GM19397 (cell line): Measurements from ENCODE around the gene TEX48.
A peak's percentile ranks its signal among the peaks of the same experiment; 100 is the strongest.

ENCODE experiments used
- ATAC-seq: cut with Tn5 transposase; IDR thresholded peaks from one replicate; pipeline ENCODE4 v1.9.1; 2021; ENCODE audit warnings: mild to moderate bottlenecking, moderate library complexity; ENCODE audit not compliant: unreplicated experiment

TEX48 gene

DNA sequence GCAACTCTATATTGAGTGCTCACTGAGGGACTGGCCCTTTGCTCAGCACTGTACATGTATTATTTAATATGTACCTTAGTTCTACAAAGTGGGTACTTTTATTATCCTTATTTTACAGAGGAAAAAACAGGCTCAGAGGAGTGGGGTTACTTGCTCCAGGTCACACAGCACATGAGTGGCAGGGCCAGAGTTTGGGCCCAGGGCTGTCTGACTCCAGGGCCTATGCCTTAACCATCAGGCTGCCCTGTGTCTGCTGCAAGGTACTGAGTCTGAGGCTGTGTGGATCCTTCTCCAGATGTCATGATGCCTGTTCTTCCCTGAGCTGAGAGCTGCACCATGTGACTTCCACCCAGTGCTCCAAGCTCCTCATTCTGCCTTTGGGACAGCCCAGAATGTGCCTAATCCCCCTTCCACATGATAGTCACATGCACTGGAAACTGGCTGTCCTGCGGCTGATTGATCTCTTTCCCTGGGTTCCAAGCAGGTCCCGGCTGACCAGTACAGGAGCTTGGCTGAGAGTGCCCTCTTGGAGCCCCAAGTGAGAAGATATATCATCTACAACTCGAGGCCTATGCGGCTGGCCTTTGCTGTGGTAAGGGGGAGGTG lies 55.5 kb downstream of the TEX48 start:
- ATAC-seq = no peak

- no peak for ATAC-seq
Measured at GRCh38 chr9:114624677-114625076, 57.3 kb downstream of the TEX48 start.

DNA sequence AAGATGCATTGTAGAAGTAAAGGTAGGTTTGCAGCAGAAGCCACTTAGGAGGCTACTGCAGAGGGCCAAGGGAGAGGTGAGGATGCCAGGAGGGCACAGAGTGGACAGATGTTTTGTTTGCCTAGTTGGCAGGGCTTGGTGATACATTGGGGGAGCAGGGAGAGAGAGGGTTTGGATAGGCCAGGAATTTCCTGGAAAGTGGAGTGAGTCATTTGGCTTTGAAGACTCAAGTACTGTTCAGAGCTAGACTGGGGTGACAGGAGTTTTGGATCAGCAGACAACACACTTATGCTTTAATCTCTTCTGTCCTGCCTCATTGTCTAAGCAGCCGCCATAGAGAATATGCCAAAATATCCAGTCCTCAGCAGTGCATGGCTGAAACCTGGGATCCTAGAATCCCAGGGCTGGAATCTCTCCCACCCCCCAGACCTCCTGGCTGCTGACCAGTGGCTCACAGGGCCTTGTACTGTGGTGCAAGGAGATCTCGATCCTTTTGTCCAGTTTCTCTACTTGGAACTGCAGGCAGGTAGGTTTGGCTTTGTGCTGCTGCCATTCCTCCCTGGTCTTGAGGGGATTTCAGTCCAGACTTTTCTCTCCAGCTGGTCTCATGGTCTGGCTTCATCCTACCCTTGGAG lies 59.9 kb downstream of the TEX48 start:
- ATAC-seq = no peak

DNA sequence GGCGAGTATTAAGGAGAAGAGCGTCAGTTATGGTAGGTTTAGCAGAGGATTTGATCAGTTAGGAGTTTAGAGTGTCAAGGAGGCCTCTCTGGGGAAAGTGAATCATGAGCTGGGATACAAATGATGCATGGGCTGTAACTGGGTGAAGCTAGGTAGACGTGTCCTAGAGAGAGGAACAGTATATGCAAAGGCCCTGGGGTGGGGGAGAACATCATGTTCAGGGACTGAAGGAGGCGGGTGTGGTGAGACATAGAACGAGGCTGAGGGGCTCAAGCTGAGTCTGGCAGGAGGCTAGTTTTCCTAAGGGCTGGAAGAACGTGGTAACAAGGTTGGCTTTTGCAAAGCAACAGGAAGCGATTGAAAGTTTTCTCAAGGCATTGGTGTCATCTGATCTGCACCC lies 60.4 kb downstream of the TEX48 start:
- no peak for ATAC-seq

- ATAC-seq = no peak
Measured at GRCh38 chr9:114619191-114619761, 62.7 kb downstream of the TEX48 start.

- peak; percentile 70 for ATAC-seq
Measured at GRCh38 chr9:114616684-114617520, 65.1 kb downstream of the TEX48 start.
